T-helper 1 cell treated with Interleukin-12 subunit alpha and Interleukin-12 subunit beta and Interleukin-4 antibody, amounts not matched to agents 30 ng/mL and 1 ng/mL, for 36 hours (primary cell): ENCODE measurements around the gene OPHN1. TPM values are rescaled to one million over a fixed set of nuclear protein-coding genes. Genes with fewer than 3 reads are reported as not detected.
"Not testable (repeated sequence)": the region's sequence is repeated elsewhere in the genome, so short reads cannot be mapped to it uniquely, and the experiment has no call there.

Experiments used
- intact Hi-C: fragments of 100-400 bp; cut with micrococcal nuclease; formaldehyde crosslinking; loops from one replicate; pipeline ENCODE4 v1.15.1; 2024
- total RNA-seq: library from RNA; stranded (reverse); gene quantifications from 2 replicates; pipeline ENCODE4 v1.2.3, GENCODE V29; 2022

Gene OPHN1
- total RNA-seq, 1 donor from 2014 or later: 0.02 TPM

GRCh38 chrX:68424719-68425118 lies 8.6 kb downstream of the OPHN1 start:
- intact Hi-C loops: no loop called here

GRCh38 chrX:68422478-68422877 lies 10.8 kb downstream of the OPHN1 start:
- intact Hi-C loops: no loop called here

DNA sequence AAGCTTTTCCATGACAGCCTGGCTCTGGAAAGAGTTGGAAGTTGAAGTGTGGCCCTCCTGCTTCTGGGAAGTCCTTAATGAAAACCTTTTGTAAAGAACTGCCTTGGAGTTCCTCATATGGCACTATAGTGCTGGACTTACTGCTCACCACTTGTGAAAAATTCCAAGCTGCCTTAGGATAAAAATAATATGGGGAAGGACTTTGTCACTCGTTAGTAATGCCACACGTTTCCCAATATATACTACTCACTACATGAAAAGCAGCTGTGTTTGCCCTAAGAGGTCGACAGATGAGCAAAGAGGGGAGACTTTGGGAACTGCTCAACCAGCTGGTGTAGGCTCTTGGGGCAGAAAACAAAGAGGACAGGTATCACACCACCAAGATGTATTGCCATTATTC lies 11.7 kb downstream of the OPHN1 start:
- intact Hi-C loops: no loop called here

DNA sequence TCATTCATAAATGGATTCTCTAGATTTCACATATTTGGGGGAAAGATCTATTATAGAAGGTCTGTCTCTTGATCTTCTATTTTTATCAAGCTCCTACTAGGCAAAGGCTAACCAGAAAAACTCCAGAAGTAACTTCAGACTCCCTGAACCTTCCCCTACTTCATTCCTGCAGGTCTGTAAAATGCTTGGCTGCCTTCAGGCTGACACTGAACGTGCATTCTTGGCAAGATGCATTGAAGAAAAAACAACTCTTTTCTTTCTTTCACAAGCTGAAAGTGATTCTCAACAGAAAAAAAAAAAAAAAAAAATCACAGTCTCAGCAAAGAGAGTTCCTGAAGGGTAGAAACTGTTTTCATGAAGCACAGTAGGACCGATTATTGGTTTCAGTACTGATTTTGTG lies 12.7 kb downstream of the OPHN1 start:
- intact Hi-C loops: no loop called here

GRCh38 chrX:68419975-68420374 lies 13.3 kb downstream of the OPHN1 start:
- intact Hi-C loops: no loop called here

DNA sequence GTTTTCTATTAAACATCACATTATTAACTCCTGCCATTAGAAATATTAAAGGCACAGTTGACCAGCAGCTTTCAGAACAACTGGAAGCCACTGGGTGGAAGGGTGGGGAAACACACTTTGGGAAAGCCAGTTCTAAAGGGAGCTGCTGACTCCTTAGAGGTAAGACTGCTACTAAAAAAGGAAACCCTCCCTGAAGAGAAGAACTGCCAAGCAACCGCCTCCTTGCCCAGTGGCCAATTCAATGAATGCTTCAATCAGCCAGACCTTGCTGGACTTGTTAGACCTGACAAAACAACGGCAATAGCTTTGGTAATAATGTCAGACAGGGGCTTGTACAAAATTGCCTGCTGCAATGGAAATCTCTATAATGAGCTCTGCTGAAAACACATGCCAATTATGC lies 15.6 kb downstream of the OPHN1 start:
- intact Hi-C loops: no loop called here

DNA sequence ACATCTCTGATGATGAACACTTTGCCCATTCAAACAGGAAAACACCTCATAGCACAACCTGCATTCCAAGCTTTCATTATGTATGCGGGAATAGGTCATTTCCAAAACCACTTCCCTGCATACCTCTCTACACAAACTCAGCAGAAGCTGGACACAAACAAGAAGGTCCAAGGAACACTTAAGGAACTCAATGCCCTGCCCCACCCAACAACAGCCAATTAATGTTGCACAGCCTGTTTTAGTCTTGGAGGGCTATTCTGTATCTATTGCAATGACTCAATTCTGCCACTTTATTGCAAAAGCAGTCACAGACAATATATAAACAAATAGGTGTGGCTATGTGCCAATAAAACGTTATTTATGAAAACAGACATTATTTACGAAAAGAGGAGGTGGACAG lies 16.7 kb downstream of the OPHN1 start:
- intact Hi-C loops: no loop called here

GRCh38 chrX:68415316-68415715 lies 18.0 kb downstream of the OPHN1 start:
- intact Hi-C loops: no loop called here

DNA sequence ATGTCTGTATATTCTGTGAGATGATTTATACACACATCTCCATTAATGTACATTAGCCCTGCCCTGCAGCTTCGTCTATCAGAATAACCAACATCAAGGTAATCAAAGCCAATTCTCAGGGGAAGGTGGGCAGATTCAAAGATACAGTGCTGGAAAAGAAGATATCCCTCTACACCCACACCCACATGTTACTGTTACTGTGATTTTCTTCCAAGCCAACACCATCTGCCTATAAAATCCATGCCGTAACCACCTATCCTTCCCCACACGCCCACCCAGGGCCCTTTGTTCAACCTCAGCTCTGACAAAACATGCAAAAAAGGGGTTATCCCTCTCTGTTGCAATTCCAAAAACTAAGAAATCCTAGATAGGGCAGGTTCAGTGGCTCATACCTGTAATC lies 20.0 kb downstream of the OPHN1 start:
- intact Hi-C loops: no loop called here

- intact Hi-C loops: no loop called here
These were observed 21.6 kb downstream of the OPHN1 start for GRCh38 chrX:68411729-68412128.

- intact Hi-C loops: no loop called here
These were observed 24.1 kb downstream of the OPHN1 start for GRCh38 chrX:68409194-68409593.

GRCh38 chrX:68403522-68403921 lies 29.8 kb downstream of the OPHN1 start:
- intact Hi-C loops: no loop called here

DNA sequence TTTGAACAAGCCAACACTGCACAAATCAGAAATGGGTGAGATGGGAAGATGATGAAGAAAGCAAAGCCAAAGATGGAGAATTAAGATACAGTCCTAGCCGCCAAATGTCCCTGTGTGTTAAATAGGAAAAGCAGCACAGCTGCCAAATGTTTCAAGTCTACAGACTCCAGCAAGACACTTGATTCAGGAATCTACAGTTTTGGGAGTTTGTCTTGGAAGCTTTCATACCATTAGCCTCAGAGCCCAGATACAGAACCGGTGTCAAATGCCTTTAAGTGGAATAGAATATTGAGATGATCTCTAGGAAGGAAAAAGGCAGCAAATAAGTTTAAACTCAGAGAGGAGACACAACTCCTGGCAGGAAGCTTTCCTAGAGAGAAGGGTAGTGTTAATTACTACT lies 30.3 kb downstream of the OPHN1 start:
- intact Hi-C loops: no loop called here

GRCh38 chrX:68402094-68402493 lies 31.2 kb downstream of the OPHN1 start:
- intact Hi-C loops: no loop called here

DNA sequence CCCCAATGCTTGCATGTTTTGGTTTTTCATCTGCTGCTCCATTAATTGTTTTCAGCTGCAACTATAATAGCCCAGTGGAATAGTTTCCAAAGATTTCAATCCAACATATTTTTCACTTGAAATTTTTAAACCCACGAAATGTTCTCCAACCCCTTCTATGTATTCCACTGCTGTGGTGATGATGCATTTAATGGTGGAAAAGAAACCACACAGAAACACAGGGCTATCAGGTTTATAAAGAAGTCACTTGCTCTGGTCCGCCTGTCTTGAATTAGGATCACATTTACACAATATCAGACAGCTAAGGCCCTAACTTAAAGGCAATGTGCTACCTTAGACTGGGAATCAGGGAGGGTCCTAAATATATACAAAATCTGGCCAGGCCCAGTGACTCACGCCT lies 35.0 kb downstream of the OPHN1 start:
- intact Hi-C loops: no loop called here

DNA sequence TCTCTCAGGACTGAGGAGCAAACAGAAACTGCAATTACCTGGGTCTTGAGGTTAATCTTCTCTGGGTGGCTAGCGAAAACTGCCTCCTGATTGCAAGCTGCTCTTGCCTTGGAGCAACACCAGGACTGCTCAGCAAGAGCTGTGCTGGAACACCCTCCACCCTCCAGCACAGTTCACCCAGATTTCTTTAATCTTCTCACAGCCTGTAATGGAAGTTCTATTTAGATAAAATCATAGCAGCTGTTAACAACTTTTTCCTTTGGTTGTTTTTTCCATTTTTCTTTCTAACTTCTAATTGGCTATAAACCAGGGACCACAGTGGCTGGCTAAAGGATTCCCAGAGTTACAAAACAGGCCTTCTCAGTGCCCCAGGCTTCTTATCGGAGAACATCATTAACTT lies 36.3 kb downstream of the OPHN1 start:
- intact Hi-C loops: no loop called here

DNA sequence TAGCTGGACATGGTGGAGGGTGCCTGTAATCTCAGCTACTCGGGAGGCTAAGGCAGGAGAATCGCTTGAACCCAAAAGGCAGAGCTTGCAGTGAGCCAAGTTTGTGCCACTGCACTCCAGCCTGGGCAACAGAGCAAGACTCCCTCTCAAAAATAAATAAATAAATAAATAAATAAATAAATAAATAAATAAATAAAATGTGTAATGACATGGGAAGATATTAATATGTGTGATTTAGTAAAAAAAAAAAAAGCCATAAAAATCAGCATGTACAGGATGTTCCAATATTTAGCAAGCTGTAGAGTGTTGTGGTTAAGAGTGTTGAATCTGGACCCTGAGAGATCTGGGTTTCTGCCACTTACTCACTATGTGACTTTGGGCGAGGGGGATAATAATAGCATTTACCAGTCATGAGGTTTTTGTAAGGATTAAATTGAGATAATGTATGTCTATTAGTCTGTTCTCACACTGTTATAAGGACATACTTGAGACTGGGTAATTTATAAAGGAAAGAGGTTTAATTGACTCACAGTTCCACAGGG lies 43.8 kb downstream of the OPHN1 start:
- intact Hi-C loops: not testable (repeated sequence)

DNA sequence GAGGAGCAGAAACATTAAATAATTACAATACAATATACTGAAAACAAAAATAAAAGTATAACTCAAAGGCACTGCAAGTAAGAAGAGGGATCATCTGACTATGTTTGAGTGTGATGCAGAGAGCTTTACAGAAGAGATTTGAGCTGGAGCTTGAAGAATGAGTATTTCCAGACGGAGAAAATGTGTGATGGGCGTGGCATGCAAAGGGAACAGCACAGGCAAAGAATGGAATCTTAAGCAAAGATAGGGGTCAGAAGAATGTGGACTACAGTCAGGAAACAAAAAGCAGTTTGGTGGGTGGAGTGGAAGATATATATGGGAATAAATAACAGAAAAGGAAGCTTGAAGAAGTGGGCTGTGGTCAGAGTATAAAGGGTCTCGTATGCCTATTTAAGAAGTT lies 45.5 kb downstream of the OPHN1 start:
- intact Hi-C loops: no loop called here

DNA sequence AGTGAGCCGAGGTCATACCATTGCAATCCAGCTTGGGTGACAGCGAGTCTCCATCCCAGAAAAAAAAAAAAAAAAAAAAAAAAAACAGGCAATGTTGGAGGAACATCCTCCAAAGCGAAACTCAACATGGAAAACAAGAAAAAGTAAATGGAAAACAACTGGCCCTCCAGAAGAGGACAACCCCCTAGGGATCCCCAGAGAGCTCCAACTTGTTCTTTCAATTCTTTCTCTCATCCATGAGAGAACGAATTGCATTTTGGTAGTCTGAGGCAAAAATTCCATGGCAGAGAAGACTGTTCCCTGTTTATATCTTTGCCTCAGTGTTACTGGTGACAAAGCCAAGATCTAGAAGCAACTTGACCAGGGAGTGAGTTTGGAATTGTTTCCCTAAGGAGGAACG lies 49.8 kb downstream of the OPHN1 start:
- intact Hi-C loops: no loop called here

DNA sequence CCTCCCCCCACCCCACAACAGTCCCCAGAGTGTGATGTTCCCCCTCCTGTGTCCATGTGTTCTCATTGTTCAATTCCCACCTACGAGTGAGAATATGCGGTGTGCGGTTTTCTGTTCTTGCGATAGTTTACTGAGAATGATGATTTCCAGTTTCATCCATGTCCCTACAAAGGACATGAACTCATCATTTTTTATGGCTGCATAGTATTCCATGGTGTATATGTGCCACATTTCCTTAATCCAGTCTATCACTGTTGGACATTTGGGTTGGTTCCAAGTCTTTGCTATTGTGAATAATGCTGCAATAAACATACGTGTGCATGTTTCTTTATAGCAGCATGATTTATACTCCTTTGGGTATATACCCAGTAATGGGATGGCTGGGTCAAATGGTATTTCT lies 55.7 kb downstream of the OPHN1 start:
- intact Hi-C loops: not testable (repeated sequence)

GRCh38 chrX:68376373-68376772 lies 56.9 kb downstream of the OPHN1 start:
- intact Hi-C loops: no loop called here

GRCh38 chrX:68375803-68376202 lies 57.5 kb downstream of the OPHN1 start:
- intact Hi-C loops: no loop called here

- intact Hi-C loops: no loop called here
These were observed 60.6 kb downstream of the OPHN1 start for GRCh38 chrX:68372665-68373064.

GRCh38 chrX:68369559-68369958 lies 63.7 kb downstream of the OPHN1 start:
- intact Hi-C loops: no loop called here
